Kidney (tissue), 22 donors: ENCODE measurements around the gene EEIG2. TPM values are rescaled to one million over a fixed set of nuclear protein-coding genes. Genes with fewer than 3 reads are reported as not detected.

ENCODE experiments used
- DNase-seq, 5 donors: peaks; one replicate each; pipeline ENCODE4 v3.0.0-alpha.2; 2013 to 2020
- FAIRE-seq: peaks from 2 replicates; lab custom pipeline; 2012; peaks lifted over from hg19 to GRCh38; lab: Jason Lieb, UNC
- H3K27ac ChIP-seq, 2 donors: one replicate each; pipeline ENCODE4 v1.7.0; 2013; ENCODE audit warnings: low read depth in 2 of 2, low read length in 2 of 2, inconsistent platforms in 1 of 2
- H3K27me3 ChIP-seq: one replicate; pipeline ENCODE4 v1.7.1; 2013; ENCODE audit warnings: low read length, inconsistent platforms; ENCODE audit not compliant: control insufficient read depth, insufficient read depth
- H3K36me3 ChIP-seq, 3 donors: one replicate each; pipeline versions ENCODE4 v1.7.0 to v1.7.1; 2013; ENCODE audit warnings: low read length in 3 of 3, control low read depth in 1 of 3, inconsistent platforms in 1 of 3; ENCODE audit not compliant: insufficient read depth in 3 of 3, control insufficient read depth in 2 of 3
- H3K4me1 ChIP-seq, 3 donors: one replicate each; pipeline versions ENCODE4 v1.7.0 to v1.7.1; 2013; ENCODE audit warnings: low read length in 3 of 3, inconsistent platforms in 1 of 3, low read depth in 1 of 3; ENCODE audit not compliant: control insufficient read depth in 2 of 3, insufficient read depth in 2 of 3
- H3K4me3 ChIP-seq, 3 donors: one replicate each; pipeline versions ENCODE4 v1.7.0 to v1.8.1; 2013; ENCODE audit warnings: low read length in 3 of 3, control low read depth in 1 of 3, inconsistent platforms in 1 of 3
- H3K9ac ChIP-seq, 3 donors: one replicate each; pipeline versions ENCODE4 v1.7.0 to v1.7.1; 2013; ENCODE audit warnings: low read length in 3 of 3, control low read depth in 1 of 3, inconsistent platforms in 1 of 3
- H3K9me3 ChIP-seq, 3 donors: one replicate each; pipeline versions ENCODE4 v1.7.0 to v1.7.1; 2013; ENCODE audit warnings: low read length in 3 of 3, control low read depth in 1 of 3, inconsistent platforms in 1 of 3; ENCODE audit not compliant: control insufficient read depth in 2 of 3, insufficient read depth in 1 of 3
- CTCF ChIP-seq: IDR thresholded peaks from 3 replicates; pipeline ENCODE4 v1.5.1; 2012; ENCODE audit warnings: mild to moderate bottlenecking, moderate library complexity, borderline replicate concordance; ENCODE audit not compliant: insufficient read depth; ENCODE audit errors: extremely low read depth
- intact Hi-C: fragments of 100-400 bp; cut with DNase I; formaldehyde crosslinking; loops from one replicate; pipeline ENCODE4 v1.11.1; 2022
- long read RNA-seq, 10 donors: library from polyadenylated mRNA in 1 of 10; unstranded in 1 of 10; transcript quantifications; one replicate each; pipeline ENCODE4 v2.0.0 and lab custom pipeline, GENCODE V29; 2021 to 2026
- polyA plus RNA-seq: library from polyadenylated mRNA; stranded (reverse); fragments of 350-450 nt; fragmentation: Illumina TruSeq; extraction: RNeasy Lipid Tissue Mini Kit (QIAGEN cat#74804); gene quantifications from one replicate; pipeline ENCODE4 v1.2.3, GENCODE V29; 2014; ENCODE audit warnings: low read depth, low replicate concordance; ENCODE audit not compliant: insufficient read depth
- total RNA-seq: library from RNA; stranded (reverse); fragmentation: NEBNext Ultra II Directional; extraction: Animal tissue kit (Norgen Biotek cat#: 25700); gene quantifications from one replicate; pipeline ENCODE4 v1.2.1, GENCODE V29; 2021
- donor health status: control.
- donor health status: control.
- donor health status: control.
- donor health status: control.
- donor health status: control.
- donor health status: DM: yes; HTN: yes; CAD: no.
- donor health status: Normal renal cell carcinoma (clear cell type).

EEIG2 gene
- total RNA-seq (8.3 TPM), polyA plus RNA-seq (1.7 TPM)
- long read RNA-seq, donor 1, full-length matches to known transcripts, result 3 of 3 reads
- long read RNA-seq, donor 1, partial matches to known transcripts, result 0 of 3 reads
- long read RNA-seq, donor 1, other reads (novel, unspliced or antisense), result 0 of 3 reads
- long read RNA-seq, donor 2, full-length matches to known transcripts, result 6 of 6 reads
- long read RNA-seq, donor 2, partial matches to known transcripts, result 0 of 6 reads
- long read RNA-seq, donor 2, other reads (novel, unspliced or antisense), result 0 of 6 reads
- long read RNA-seq, donor 3, full-length matches to known transcripts, result 1 of 1 reads
- long read RNA-seq, donor 3, partial matches to known transcripts, result 0 of 1 reads
- long read RNA-seq, donor 3, other reads (novel, unspliced or antisense), result 0 of 1 reads
- long read RNA-seq, donor 4, result 0 reads
- long read RNA-seq, donor 5, result 0 reads
- long read RNA-seq, donor 6, result 0 reads
- long read RNA-seq, donor 7, full-length matches to known transcripts, result 7 of 9 reads
- long read RNA-seq, donor 7, partial matches to known transcripts, result 2 of 9 reads
- long read RNA-seq, donor 7, other reads (novel, unspliced or antisense), result 0 of 9 reads
- long read RNA-seq, donor 8, full-length matches to known transcripts, result 3 of 3 reads
- long read RNA-seq, donor 8, partial matches to known transcripts, result 0 of 3 reads
- long read RNA-seq, donor 8, other reads (novel, unspliced or antisense), result 0 of 3 reads
- long read RNA-seq, donor 9, full-length matches to known transcripts, result 1 of 1 reads
- long read RNA-seq, donor 9, partial matches to known transcripts, result 0 of 1 reads
- long read RNA-seq, donor 9, other reads (novel, unspliced or antisense), result 0 of 1 reads
- long read RNA-seq, donor 10, full-length matches to known transcripts, result 3 of 3 reads
- long read RNA-seq, donor 10, partial matches to known transcripts, result 0 of 3 reads
- long read RNA-seq, donor 10, other reads (novel, unspliced or antisense), result 0 of 3 reads

GRCh38 chr1:108559215-108560186, at the start of gene EEIG2:
Gene EEIG2, plus strand, starts transcription at chr1:108560100. Its CDS starts 329 bp downstream, at chr1:108560429.
- Histone ChIP-seq H3K27me3 (no peaks in the 10 kb centered on the region), H3K9me3 (no peaks in the 10 kb centered on the region), H3K9ac (peak within 1 kb of the TSS; percentile 62 to 83 (median 70)), H3K4me1 (peaks cover 0 to 4% (median 4%) of the 10 kb centered on the region in 3 donors), H3K36me3 (no peaks in the 10 kb centered on the region), H3K27ac (peak within 1 kb of the TSS; percentile 26 to 34), H3K4me3 (peak within 1 kb of the TSS; percentile 74 to 81 (median 76))
- intact Hi-C loops, result no loop called here
- peak; percentile 77 for TF ChIP-seq CTCF
- peak; percentile 91 to 96 (median 92) for DNase-seq
- no peak for FAIRE-seq

DNA sequence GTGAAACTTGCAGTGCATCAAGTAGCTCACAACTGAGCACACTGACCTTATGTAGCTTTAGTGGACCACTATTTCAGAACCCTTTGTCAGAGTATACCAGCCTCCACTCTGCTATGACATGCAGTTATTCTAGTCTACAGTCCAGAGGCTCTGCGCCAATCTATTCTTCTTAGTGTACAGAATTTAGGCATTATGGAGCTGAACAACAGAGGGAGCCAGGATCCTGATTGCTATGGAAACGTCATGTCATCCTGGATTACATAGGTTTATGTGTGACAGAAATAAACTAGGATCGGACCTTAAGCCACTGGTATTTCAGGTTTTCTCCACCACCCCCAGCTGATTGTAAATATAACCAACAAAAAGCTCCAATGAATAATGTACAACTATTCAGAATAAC, 48.1 kb upstream of the EEIG2 start:
- Histone ChIP-seq H3K27ac (no peak overlapping the region), H3K27me3 (no peaks in the 10 kb centered on the region), H3K9ac (no peak overlapping the region), H3K9me3 (no peaks in the 10 kb centered on the region), H3K4me3 (no peak overlapping the region), H3K4me1 (no peaks in the 10 kb centered on the region), H3K36me3 (no peaks in the 10 kb centered on the region)
- FAIRE-seq (no peak), DNase-seq (no peak)
- no peak for TF ChIP-seq CTCF
- intact Hi-C loops, result loop anchor here (10.0 kb wide), 1 partner anchor 133 kb away; no protein-coding TSS in a partner anchor
